CD4-positive, CD25-positive, alpha-beta regulatory T cell (primary cell): Measurements from ENCODE around the gene APOA4. TPM values are rescaled to one million over a fixed set of nuclear protein-coding genes. Genes with fewer than 3 reads are reported as not detected.

Experiments used
- ATAC-seq, 2 donors: fragments of 150-1000 bp; cut with Tn5 transposase; one replicate each; pipeline ENCODE4 v1.10.0; 2021; ENCODE audit warnings: low read depth in 2 of 2, moderate number of reproducible peaks in 2 of 2, moderate library complexity in 1 of 2
- DNase-seq, 3 donors: peaks; one replicate each; pipeline versions ENCODE4 v3.0.0 to v3.0.0-alpha.2; 2012 to 2022; ENCODE audit warnings: mixed read lengths in 1 of 3
- H3K27ac ChIP-seq: one replicate; pipeline ENCODE4 v1.7.0; 2013; ENCODE audit warnings: mild to moderate bottlenecking, low read length; ENCODE audit not compliant: insufficient read depth, poor library complexity, severe bottlenecking
- H3K27me3 ChIP-seq: one replicate; pipeline ENCODE4 v1.7.0; 2013; ENCODE audit warnings: low read length; ENCODE audit not compliant: control insufficient read depth, insufficient read depth
- H3K36me3 ChIP-seq: one replicate; pipeline ENCODE4 v1.7.0; 2013; ENCODE audit warnings: mild to moderate bottlenecking, low read length, moderate library complexity; ENCODE audit not compliant: control insufficient read depth, insufficient read depth
- H3K4me1 ChIP-seq: 2 replicates; pipeline ENCODE4 v1.7.0; 2013; ENCODE audit warnings: mild to moderate bottlenecking, low read length; ENCODE audit not compliant: insufficient read depth, control insufficient read depth, poor library complexity, severe bottlenecking
- H3K4me3 ChIP-seq: one replicate; pipeline ENCODE4 v1.7.0; 2013; ENCODE audit warnings: low read depth, mild to moderate bottlenecking, low read length, moderate library complexity
- H3K9me3 ChIP-seq, 2 experiments: 1 replicate in 1 of 2; 2 replicates in 1 of 2; pipeline ENCODE4 v1.7.0; 2013; ENCODE audit warnings: low read length in 2 of 2, mild to moderate bottlenecking in 1 of 2, moderate library complexity in 1 of 2; ENCODE audit not compliant: control insufficient read depth in 2 of 2
- H3K27ac Mint-ChIP-seq, 3 donors: one replicate each; pipeline ENCODE4 v1.8.0; 2020 to 2022; ENCODE audit warnings: mild to moderate bottlenecking in 3 of 3, mixed read lengths in 3 of 3, moderate library complexity in 2 of 3
- H3K27me3 Mint-ChIP-seq: one replicate; pipeline ENCODE4 v1.8.0; 2022; ENCODE audit warnings: mild to moderate bottlenecking, mixed read lengths
- H3K36me3 Mint-ChIP-seq: one replicate; pipeline ENCODE4 v1.8.0; 2020; ENCODE audit warnings: mixed read lengths
- H3K4me1 Mint-ChIP-seq, 4 donors: one replicate each; pipeline ENCODE4 v1.8.0; 2020 to 2022; ENCODE audit warnings: mixed read lengths in 4 of 4, mild to moderate bottlenecking in 1 of 4
- H3K4me3 Mint-ChIP-seq, 4 donors: one replicate each; pipeline ENCODE4 v1.8.0; 2020 to 2022; ENCODE audit warnings: mild to moderate bottlenecking in 4 of 4, mixed read lengths in 4 of 4, moderate library complexity in 3 of 4
- H3K9me3 Mint-ChIP-seq, 7 donors: one replicate each; pipeline ENCODE4 v1.8.0; 2020 to 2022; ENCODE audit warnings: mixed read lengths in 7 of 7, mild to moderate bottlenecking in 3 of 7, moderate library complexity in 2 of 7
- polyA plus RNA-seq, 4 donors: library from polyadenylated mRNA; unstranded; fragments of 300-500 nt; fragmentation: Illumina TruSeq; gene quantifications; one replicate each; pipeline ENCODE4 v1.2.3, GENCODE V29; 2021
- total RNA-seq: library from RNA; stranded (reverse); gene quantifications from one replicate; pipeline ENCODE4 v1.2.3, GENCODE V29; 2022

APOA4 gene
- total and polyA plus RNA-seq, 5 donors from 2014 or later: not detected

- Histone ChIP-seq H3K27ac (no peak overlapping the region), H3K9me3 (no peaks in the 10 kb centered on the region), H3K4me3 (no peak overlapping the region), H3K27me3 (no peaks in the 10 kb centered on the region), H3K36me3 (no peaks in the 10 kb centered on the region), H3K4me1 (peaks cover 9% of the 10 kb centered on the region)
- Mint-ChIP-seq H3K27ac (no peak overlapping the region), H3K4me3 (peak overlapping the region in 1 of 4 donors; percentile 38), H3K27me3 (peaks cover 20% of the 10 kb centered on the region), H3K36me3 (no peaks in the 10 kb centered on the region), H3K4me1 (peaks cover 5 to 18% (median 8%) of the 10 kb centered on the region in 4 donors), H3K9me3 (no peaks in the 10 kb centered on the region)
- no peak for ATAC-seq
- no peak for DNase-seq
Observed at GRCh38 chr11:116793772-116794097, 29.4 kb downstream of the APOA4 start.

DNA sequence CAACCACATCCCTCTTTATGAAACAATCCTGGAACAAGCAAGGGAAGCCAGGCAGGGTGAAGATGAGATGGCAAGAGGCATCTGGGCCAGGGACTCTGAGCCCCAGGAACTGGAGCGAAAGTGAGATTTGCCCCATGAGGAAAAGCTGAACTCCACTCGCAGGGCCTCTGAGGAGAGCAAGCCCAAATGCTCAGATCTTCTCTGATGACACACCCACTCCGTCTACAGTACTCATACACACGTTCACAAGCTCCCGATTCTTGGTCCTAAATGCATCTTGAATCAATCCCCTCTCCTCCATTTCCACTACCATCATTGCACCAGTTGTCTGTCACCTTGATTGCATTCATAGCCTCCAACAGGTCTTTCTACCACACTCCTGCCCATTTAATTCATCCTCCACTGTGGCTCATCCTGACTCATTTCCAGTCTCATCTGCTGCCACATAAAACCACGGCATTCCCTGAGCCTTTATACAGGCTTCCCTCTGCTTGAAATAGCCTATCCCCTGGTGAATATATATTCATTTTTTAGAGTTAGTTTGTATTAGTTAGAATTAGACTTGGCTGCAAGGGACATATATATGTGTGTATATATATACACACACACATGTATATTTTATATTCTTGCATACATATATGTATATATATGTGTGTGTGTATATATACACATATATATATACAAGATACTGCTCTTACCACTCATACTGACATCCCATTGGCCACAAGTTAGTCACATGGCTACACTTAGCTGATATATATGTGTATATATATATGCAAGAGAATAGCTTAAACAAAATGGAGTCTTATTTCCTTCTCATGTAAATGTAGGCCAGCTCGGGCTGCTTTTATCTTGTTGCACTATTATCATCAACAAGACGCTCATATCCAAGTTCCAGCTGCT, 30.0 kb downstream of the APOA4 start:
- Histone ChIP-seq H3K27me3 (no peaks in the 10 kb centered on the region), H3K36me3 (no peaks in the 10 kb centered on the region), H3K9me3 (no peaks in the 10 kb centered on the region), H3K4me3 (no peak overlapping the region), H3K4me1 (peaks cover 14% of the 10 kb centered on the region), H3K27ac (no peak overlapping the region)
- ATAC-seq (no peak), DNase-seq (no peak)
- Mint-ChIP-seq H3K27ac (peak overlapping the region in 1 of 3 donors; percentile 8), H3K4me3 (peak overlapping the region in 2 of 4 donors; percentile 3 to 47), H3K9me3 (no peaks in the 10 kb centered on the region), H3K27me3 (peaks cover 17% of the 10 kb centered on the region), H3K36me3 (no peaks in the 10 kb centered on the region), H3K4me1 (peaks cover 6 to 24% (median 14%) of the 10 kb centered on the region in 4 donors)

DNA sequence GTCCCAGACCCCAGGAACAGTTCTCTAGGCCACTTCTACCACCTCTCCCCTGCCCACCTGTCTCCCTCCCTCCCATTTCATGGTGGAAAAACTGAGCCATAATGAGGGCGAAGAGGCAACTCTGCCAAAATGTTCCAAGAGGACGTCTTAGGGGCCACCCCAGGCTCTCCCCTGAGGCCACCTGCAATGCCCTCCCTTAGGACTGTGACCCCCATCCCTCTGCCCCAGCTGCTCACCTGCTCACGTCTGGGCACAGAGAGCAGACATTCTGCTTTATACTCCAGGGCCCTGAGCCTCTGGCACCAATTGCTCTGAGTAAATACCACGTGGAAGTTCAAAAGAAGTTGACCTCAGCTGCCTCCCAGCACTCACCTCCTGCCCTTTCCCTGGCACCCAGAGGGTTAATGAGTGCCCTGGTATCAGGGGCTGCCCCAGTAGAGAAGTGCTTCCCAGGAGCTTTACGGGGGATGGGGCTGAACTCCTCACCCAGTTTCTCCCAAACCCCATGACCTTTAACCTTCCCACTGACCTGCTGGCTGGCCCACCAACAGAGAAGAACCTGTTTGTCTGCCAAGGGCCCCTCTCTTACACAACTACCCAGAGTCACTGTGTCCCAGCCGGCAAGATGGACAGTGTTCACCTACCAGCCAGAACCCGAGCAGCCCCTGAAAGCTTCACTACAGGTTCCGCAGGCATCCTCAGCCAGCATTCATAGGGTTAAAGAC, 30.8 kb downstream of the APOA4 start:
- H3K4me1 Mint-ChIP-seq: peaks cover 6 to 29% (median 16%) of the 10 kb centered on the region in 4 donors
- Histone ChIP-seq H3K9me3 (no peaks in the 10 kb centered on the region), H3K27ac (no peak overlapping the region), H3K36me3 (no peaks in the 10 kb centered on the region), H3K4me3 (no peak overlapping the region), H3K4me1 (peaks cover 16% of the 10 kb centered on the region), H3K27me3 (no peaks in the 10 kb centered on the region)
- H3K4me3 Mint-ChIP-seq: peak overlapping the region in 2 of 4 donors; percentile 44 to 47
- no peak for ATAC-seq
- H3K36me3 Mint-ChIP-seq: no peaks in the 10 kb centered on the region
- H3K27me3 Mint-ChIP-seq: peaks cover 22% of the 10 kb centered on the region
- H3K27ac Mint-ChIP-seq: no peak overlapping the region
- H3K9me3 Mint-ChIP-seq: no peaks in the 10 kb centered on the region
- no peak for DNase-seq

DNA sequence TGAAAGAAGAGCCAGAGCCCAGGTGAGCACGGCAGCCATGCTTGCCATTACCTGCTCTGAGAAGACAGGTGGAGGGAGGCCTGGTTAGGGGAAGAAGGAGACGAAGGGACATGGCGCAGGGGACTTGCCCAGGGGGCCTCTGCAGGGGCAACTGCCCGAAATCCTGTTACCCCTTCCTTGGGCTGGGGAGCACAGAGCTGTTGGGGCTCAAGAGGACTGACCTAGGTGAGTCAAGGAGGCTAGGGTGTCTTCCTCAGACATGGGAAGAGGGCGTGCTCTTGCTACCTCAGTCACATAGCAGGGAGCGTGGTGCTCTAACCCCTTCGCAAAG, 31.3 kb downstream of the APOA4 start, which contains the start of gene APOA5:
Gene APOA5, minus strand, starts transcription at position 67 of the 331 bp plus-strand sequence. Its CDS starts 19 bp downstream, at position 48.
- ATAC-seq: no peak
- Mint-ChIP-seq H3K27ac (peak within 1 kb of the TSS in 1 of 3 donors; percentile 65), H3K27me3 (peaks cover 20% of the 10 kb centered on the region), H3K36me3 (peaks cover 3% of the 10 kb centered on the region), H3K4me3 (peak within 1 kb of the TSS; percentile 61 to 90 (median 80)), H3K9me3 (no peaks in the 10 kb centered on the region), H3K4me1 (peaks cover 11 to 35% (median 21%) of the 10 kb centered on the region in 4 donors)
- no peak for DNase-seq
- Histone ChIP-seq H3K4me1 (peaks cover 21% of the 10 kb centered on the region), H3K9me3 (no peaks in the 10 kb centered on the region), H3K27me3 (no peaks in the 10 kb centered on the region), H3K27ac (no peak within 1 kb of the TSS), H3K4me3 (no peak within 1 kb of the TSS), H3K36me3 (no peaks in the 10 kb centered on the region)

GRCh38 chr11:116791002-116791812, 31.9 kb downstream of the APOA4 start:
- Histone ChIP-seq H3K36me3 (peaks cover 3% of the 10 kb centered on the region), H3K4me1 (peaks cover 27% of the 10 kb centered on the region), H3K27me3 (no peaks in the 10 kb centered on the region), H3K9me3 (no peaks in the 10 kb centered on the region), H3K4me3 (no peak overlapping the region), H3K27ac (no peak overlapping the region)
- H3K36me3 Mint-ChIP-seq: peaks cover 3% of the 10 kb centered on the region
- peak; percentile 42 to 52 for ATAC-seq
- H3K4me1 Mint-ChIP-seq: peaks cover 14 to 40% (median 27%) of the 10 kb centered on the region in 4 donors
- H3K4me3 Mint-ChIP-seq: peak overlapping the region; percentile 61 to 90 (median 80)
- H3K9me3 Mint-ChIP-seq: no peaks in the 10 kb centered on the region
- peaks cover 14% of the 10 kb centered on the region for H3K27me3 Mint-ChIP-seq
- peak overlapping the region in 1 of 3 donors; percentile 65 for H3K27ac Mint-ChIP-seq
- DNase-seq: peak; percentile 64 to 70 (median 67)

DNA sequence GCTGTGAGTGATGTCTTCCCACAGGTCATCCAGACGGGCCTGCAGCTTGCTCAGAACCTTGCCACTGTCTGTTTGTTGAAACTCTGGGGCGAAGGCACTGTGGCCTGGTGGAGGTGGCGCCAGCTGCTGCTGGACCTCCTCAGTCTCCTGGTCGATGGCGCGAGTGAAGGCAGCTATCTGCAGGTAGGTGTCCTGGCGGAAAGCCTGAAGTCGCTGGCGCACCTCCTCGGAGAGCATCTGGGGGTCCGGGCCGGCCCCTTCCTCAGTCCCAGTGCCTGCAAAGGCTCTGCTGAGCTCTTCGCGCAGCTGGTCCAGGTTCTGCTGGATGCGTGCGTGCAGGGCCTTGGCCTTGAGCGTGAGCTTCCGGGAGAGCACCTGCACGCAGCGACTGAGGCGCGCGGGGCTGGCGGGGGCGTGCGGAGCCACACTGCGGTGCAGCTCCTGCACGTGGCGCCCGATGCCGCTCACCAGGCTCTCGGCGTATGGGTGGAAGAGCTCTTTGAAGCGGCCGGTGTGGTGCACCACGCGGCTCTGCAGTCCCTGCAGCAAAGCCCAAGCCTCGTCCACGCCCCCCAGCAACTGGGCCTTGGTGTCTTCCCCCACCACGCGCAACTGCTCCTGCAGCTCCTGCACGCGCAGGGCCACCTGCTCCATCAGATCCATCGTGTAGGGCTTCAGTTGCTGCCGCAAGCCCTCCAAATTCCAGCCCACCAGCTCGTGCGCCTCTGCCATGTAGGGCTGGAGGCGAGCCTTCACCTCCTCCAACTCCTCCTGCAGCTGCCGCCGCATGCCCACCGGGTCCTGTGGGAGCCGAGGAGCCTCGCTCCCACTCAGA, 32.7 kb downstream of the APOA4 start:
- no peak overlapping the region for H3K27ac ChIP-seq
- peaks cover 27% of the 10 kb centered on the region for H3K4me1 ChIP-seq
- H3K9me3 ChIP-seq: no peaks in the 10 kb centered on the region
- H3K4me3 ChIP-seq: no peak overlapping the region
- Mint-ChIP-seq H3K36me3 (peaks cover 5% of the 10 kb centered on the region), H3K27me3 (peaks cover 12% of the 10 kb centered on the region), H3K4me3 (peak overlapping the region in 3 of 4 donors; percentile 75 to 90 (median 85)), H3K4me1 (peaks cover 19 to 48% (median 32%) of the 10 kb centered on the region in 4 donors), H3K9me3 (no peaks in the 10 kb centered on the region), H3K27ac (no peak overlapping the region)
- peaks cover 11% of the 10 kb centered on the region for H3K36me3 ChIP-seq
- ATAC-seq (no peak), DNase-seq (no peak)
- no peaks in the 10 kb centered on the region for H3K27me3 ChIP-seq
